SK-MEL-5 (cell line): ENCODE measurements around the gene SLC6A11. TPM values are rescaled to one million over a fixed set of nuclear protein-coding genes. Genes with fewer than 3 reads are reported as not detected.

Experiments used
- DNase-seq: peaks from one replicate; pipeline ENCODE4 v3.0.0-alpha.2; 2016; ENCODE audit warnings: low read depth, low spot score
- in situ Hi-C: cut with HindIII; loops from 2 replicates; pipeline ENCODE4 v1.10.0; 2016; ENCODE audit warnings: low sequenced_read_pairs, high pct_unique_total_duplicates, low pct_unique_long_range_greater_than_20kb
- total RNA-seq: library from RNA; depleted of rRNA; stranded (reverse); fragments of >200 nt; shearing (Covaris generic); gene quantifications from 2 replicates; pipeline ENCODE4 v1.2.3, GENCODE V29; 2014

SLC6A11 gene
- total RNA-seq, 1 experiment from 2014 or later: 0.13 TPM

DNA sequence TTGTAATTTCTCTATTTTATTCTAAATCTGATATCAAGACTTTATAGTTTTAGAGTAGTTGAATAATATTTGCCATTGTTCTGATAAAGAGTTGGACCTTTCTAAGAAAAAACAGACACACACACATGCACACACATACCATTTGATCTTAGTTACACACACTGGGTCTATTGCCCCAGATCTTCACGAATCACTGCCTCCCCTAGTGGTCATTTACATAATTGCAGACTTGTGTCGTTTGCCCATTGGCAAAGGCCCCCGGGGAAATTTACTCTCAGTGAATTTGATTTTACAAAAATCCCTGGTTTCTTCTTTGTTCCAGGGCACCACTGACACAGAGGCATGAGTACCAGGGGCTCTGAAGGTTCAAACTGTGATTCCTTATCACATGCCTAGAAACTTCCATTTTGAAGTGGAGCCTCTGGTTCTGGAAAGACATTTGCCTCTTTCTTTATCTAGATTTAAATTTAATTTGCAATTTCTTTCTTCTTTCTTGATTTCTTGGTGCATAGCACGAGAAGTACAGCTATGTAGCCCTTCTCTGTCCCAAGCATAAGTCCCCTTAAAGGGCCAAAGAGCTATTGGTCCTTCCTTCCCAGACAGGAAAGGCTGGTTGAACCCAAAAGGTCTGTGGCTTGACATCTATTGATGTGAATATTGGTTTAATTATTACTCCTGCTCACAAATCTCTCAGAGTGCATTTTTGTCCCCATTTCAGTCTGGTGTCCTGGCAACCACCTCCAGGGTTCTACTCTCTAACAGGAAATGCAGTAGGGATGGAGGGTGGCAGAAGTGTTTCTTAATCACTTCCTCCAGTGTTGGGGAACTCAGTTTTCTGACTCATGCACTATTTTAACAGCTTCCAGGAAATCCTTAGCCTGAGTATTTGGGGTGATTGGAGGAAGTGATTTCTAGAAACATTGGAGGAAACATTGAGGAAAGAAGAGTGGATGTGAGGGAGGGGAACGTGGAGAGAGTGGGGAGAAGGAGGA is 32.4 kb upstream of the SLC6A11 start:
- peak; percentile 58 for DNase-seq
- in situ Hi-C loops: no loop called here

DNA sequence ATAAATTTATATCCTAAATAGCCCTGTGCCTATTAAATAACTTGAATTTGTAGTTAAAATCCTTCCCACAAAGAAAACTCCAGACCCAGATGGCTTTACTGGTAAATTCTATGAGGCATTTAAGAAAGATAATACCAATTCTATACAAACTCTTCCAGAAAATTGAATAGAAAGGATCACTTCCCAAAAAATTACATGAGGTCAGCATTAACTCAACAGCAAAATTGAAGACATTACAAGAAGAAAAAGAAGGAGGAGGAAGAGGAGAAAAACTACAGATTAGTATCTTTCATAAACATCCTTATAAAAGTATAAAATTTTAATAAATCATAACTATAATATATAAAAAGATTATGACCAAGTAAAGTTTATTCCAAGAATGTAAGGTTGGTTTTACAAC is 29.4 kb upstream of the SLC6A11 start:
- DNase-seq: no peak
- in situ Hi-C loops: no loop called here

DNA sequence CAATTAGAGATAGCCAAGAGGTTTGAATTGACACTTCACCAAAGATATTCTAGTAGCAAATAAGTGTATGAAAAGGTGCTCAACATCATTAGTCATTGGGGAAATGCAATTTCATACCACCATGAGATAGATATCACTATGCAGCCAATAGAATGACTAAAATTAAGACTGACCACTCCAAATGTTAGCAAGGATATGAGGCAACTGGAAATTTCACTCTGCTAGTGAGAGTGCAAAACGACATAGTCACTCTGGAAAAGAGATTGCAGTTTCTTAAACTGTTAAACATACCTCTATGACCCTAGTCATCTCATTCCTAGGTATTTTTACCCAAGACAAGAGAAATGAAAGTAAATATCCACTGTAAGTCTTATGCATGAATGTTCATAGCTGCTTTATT is 27.6 kb upstream of the SLC6A11 start:
- in situ Hi-C loops: no loop called here
- DNase-seq: no peak

DNA sequence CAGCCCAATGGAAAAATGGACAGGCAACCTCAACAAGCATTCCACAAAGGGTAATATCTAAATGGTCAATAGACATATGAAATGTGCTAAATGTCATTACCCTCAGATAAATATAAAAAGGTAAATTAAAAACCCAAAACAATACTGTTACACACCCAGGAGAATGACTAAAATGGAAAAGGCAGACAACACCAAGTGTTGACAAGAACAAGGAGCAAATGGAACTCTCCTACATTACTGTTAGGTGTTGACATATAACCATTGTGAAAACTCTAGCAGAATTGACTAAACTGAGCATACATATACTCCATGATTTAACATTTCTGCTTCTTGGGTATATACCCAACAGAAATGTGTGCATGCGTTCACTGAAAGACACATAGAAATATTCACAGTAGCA is 25.3 kb upstream of the SLC6A11 start:
- no peak for DNase-seq
- in situ Hi-C loops: no loop called here

DNA sequence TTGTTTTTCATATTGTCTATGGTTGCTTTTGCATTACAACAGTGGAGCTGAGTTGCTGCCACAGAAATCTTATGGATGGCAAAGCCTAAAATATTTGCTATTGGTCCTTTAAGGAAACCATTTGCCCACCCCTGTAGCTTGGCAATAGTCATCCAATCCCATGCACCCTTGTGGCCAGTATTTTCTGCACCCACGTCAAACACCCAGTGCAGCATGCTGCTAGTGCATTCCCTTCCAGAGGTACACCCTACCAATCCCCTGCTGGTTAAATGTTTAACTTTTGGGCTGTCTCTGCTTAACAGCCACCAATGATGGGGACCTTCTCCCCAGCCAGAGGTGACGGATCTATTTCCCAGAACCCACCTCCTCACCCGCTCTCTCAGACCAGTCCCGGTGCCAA is 23.8 kb upstream of the SLC6A11 start:
- in situ Hi-C loops: no loop called here
- no peak for DNase-seq

DNA sequence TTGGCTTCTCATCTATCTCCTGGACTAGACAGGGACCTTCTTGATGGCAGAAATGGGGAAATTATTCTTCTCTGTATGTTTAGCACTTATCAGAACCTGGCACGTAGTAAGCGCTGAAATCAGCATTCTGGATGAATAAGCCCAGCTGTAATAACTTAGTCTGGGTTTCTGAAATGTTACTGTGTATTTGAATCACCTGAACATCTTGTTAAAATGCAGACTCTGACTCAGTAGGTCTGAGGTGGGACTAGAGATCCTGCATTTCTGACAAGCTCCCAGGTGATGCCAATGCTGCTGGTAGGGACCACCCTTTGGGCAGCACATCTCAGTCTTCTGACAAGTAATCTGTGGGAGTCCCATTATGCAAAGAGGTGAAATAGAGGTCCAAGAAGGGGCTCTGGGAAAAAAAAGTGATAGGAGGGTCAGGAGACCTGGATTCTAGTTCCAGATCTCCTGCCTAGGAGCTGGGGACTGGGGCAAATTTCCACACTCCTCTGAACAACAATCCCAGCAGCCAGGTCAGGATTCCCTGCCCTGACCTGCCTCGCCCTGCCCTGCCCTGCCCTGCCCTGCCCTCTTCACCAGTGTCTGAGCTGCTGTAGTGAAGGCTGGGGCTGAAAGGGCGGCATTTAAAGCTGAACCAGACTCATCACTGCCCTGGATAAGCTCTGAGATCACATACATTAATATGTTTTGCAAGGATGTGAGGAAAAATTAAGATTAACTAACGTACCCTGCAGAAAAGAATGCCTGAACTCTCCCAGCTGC is 17.2 kb upstream of the SLC6A11 start:
- in situ Hi-C loops: no loop called here
- DNase-seq: no peak

DNA sequence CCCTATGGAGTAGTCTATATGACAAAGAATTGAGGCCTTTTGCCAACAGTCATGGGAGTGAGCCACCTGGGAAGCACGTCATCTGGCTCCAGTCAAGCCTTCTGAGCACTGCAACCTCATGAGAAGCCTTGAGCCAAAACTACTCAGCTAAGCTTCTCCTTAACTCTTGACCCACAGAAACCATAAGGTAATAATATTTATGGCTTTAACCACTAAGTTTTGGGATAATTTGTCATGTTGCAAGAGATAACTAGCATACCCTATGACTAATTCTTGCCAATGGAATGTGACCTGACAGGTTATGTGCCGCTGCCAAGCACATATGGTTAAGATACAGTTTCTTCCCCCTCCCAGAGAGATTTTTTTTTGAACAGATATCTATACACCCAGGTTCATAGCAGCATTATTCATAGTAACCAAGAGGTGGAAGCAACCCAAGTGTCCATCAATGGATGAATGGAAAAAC is 11.8 kb upstream of the SLC6A11 start:
- in situ Hi-C loops: no loop called here
- no peak for DNase-seq

DNA sequence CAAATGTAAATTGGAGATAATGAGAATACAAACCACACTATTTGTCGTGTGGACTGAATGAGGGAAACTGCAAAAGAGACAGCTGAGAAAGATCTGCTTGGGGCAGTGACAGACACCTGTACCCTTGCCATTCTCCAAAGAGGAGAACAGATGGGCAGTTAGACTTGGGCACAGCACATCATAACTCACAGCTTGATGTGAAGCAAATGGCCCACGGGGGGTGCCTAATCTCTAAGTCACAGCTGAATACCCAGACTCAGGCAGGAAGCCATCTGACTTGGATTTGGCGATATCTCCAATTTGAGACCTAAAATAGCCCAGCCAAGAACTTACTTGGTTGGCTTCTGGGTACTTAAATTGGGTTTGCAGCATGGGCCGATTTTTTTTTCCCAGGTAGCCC is 10.0 kb upstream of the SLC6A11 start:
- DNase-seq: no peak
- in situ Hi-C loops: no loop called here

DNA sequence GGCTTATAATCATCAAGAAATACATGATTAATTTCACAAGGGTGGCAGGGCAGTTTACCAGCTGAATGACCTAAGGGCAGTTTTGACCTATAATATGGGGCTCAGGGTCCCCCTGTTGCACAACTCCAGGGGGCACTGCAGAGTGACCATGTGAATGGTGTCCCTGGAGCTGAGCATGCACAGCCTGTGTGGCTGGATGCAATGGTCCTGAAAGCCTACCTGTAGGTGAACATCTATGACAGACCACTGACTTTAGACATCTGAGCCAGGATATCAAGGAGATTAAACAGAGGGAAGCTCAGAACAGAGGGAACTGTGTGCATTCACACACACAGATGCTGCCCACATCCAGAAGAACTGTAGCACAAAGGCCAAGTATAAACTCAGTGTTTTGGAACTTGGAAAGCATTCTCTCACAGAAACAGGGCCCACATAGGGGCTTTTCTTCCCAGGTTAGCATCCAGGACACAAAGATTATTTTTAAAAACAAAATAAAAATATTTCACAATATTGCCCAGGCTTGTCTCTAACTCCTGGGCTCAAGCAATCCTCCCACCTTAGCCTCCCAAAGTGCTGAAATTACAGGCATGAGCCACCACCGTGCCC is 7.8 kb upstream of the SLC6A11 start:
- no peak for DNase-seq
- in situ Hi-C loops: no loop called here

DNA sequence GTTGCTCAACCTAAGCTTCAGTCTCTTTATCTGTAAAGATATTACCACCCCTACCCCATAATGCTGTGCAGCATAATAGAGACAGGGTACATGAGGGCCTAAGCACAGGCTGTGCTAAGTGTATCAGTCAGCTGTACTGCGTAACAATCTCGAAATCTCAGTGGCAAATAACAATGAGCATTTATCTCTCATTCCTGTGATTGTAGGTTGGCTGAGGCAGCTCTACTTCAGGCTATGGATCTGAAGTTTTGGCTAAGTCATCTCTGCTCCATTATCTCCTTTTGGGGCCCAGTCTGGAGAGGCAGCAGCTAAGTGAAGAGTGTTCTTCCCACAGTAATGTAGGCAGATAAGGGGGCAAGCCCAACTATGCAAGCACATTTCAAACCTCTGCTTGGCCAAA is 7.1 kb upstream of the SLC6A11 start:
- in situ Hi-C loops: no loop called here
- no peak for DNase-seq

DNA sequence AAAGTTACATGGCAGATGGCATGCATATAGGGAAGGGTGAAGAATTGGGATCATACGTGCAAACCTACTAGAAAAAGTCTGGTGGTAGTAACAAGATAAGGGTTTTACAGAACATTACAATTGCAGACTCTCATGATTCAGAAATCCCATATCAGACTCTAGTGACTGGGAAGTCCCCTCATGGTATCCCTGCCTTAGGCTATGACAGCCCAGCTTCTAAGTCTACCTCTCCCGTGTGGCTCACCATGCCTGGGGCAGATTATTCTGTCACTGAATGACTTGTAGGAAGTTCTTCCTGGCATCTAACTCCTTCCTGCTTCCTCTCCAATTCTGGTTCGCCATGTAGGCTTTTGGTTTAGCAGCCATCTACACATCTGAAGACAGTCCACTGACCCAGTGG is 5.7 kb upstream of the SLC6A11 start:
- DNase-seq: no peak
- in situ Hi-C loops: no loop called here

DNA sequence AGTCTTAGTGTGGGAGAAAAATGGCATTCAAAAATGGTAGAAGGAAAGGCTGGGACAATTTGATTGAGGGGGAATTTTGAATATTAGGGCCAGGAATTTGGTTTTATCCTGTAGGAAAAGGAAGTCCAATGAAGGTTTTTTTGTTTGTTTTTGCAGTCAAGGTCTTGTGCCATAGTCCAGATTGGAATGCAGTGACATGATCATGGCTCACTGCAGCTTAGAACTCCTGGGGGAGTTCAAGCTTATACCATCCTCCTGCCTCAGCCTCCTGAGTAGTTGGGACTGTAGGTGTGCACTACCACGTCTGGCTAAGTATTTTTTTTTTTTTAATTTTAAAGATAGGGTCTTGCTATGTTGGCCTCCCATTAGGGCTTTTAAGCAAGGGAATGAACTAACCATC is 2.6 kb upstream of the SLC6A11 start:
- DNase-seq: no peak
- in situ Hi-C loops: no loop called here

DNA sequence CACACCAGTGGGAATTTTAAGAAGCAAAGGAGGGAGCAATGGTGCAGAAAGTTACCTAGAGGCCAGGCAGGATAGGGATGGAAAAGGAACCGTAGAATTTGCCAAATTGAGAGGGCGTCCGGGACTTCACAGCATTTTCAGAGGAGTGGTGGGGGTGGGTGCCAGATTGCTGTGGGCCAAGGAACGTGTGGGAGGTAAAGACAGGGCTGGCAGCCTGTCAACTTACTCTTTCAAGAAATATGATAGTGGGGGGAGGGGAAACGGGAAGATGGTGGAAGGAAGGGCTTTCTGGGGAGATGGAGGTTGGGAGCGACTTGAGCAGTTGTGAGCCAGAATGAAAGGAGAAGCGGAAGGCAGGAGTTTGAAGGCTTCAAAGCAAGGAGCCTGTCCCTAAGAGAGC is 1.4 kb upstream of the SLC6A11 start:
- DNase-seq: no peak
- in situ Hi-C loops: no loop called here

DNA sequence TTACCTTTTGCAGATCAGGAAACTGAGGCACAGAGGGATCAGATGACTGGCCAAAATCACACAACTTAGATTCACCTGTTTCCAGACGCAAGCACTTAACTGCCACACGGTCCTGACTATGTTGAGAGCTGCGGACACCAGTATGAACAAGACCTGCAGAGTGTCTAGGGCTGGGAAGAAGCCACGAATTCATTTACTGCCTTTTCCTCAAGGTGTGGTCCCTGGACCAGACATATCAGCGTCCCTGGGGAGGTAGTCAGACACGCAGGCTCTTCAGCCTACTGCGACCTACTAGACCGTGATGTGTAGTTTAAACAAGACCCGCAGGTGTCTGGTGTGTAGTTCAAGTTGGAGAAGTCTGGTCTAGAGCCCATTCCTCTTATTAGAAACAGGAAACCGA is 541 bp upstream of the SLC6A11 start:
- in situ Hi-C loops: no loop called here
- no peak for DNase-seq

DNA sequence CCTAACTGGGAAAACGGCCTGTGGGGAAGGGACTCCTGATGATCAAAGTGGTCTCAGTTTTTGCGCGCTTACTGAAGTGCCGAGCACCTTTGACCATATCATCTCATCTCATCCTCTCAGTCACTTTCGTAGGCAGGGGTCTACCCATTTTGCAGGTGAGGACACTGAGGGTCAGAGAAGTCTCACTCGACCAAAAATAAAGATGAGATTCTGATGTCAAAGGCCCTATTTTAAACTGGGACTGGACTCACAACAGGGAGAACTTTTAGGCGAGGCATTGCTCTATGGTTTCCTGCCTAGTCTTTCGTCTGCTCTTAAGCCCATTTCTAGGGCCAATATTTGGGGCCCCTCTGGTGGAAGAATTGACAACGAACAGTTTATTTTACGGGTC is 830 bp downstream of the SLC6A11 start:
- in situ Hi-C loops: no loop called here

DNA sequence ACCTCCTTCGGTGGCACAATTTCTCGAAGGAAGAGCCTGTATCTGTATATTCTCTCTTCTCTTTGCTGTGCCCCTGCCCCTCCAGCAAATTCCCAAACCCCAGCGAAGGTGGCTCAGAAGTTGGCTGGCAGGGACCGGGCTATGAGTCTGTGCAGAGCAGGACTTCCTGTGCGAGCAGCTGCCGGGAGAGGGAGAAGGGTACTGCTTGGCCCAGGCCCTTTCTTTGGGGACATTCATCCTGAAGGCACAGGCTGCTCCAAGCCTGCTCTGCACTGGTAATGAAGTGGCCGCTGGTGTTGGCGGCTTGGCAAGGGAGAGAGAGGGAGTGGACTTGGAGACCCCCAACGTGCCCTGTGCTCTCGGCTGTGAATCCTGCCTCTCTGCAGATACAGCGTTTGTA is 1.5 kb downstream of the SLC6A11 start:
- no peak for DNase-seq
- in situ Hi-C loops: no loop called here

More for the DNA sequence above, 830 bp downstream of the SLC6A11 start:
- no peak for DNase-seq

DNA sequence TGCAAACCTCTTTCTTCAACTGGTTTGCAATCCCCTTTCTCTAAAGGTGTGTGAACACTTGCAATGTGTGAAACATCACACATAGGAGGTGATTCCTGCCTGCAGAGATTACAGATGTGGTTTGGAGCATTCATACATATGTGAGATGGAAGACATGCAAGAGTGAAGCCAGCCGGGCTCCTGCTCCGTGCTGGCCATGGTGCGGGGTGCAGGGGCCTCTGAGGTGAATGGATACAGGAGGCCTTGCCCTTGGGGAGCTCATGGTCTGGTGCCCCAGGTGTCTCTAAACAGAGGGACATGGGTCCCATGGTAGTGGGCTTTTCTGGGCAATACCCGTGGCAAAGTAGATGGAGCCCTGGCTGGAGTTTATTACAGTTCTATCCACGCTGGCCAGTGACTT is 6.0 kb downstream of the SLC6A11 start:
- no peak for DNase-seq

DNA sequence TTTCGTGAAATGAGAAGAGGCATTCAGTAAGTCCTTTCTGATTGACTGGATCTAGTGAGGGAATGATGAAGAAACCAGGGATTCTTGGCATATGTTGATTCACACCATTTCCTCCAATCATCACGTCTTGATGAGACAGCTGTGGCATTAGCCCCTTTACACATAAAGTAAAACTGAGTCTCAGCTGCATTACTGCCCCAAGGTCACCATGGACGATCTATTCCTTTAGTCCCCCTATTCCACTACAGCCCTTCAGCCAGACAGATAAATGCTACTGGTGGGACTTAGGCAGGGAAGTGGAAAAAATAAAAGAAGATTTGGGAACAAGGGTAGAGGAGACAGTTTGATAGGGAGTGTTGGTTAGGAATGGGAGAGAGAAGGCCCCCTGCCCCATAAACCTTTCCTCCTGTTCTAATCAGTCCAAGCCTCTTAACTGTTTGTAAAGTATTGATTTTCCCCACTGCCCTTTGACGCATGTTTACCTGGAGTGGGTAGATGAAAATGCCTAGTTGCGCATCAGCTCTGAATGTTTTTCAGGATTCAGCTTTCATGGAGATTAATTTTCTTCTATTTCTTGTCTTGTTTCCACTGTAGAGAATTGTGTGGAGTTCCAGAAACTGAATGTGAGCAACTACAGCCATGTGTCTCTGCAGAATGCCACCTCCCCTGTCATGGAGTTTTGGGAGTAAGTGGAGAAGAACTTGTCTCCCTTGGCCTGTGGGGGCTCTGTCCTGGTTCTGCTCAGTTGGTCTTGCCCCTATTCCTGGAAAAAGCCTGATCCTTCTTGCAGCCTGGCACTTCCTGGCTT is 6.9 kb downstream of the SLC6A11 start:
- in situ Hi-C loops: no loop called here
- DNase-seq: no peak

More for the DNA sequence above, 6.0 kb downstream of the SLC6A11 start:
- in situ Hi-C loops: no loop called here
